ENCODE measurements around the gene CREB3L2.

Gene CREB3L2

DNA sequence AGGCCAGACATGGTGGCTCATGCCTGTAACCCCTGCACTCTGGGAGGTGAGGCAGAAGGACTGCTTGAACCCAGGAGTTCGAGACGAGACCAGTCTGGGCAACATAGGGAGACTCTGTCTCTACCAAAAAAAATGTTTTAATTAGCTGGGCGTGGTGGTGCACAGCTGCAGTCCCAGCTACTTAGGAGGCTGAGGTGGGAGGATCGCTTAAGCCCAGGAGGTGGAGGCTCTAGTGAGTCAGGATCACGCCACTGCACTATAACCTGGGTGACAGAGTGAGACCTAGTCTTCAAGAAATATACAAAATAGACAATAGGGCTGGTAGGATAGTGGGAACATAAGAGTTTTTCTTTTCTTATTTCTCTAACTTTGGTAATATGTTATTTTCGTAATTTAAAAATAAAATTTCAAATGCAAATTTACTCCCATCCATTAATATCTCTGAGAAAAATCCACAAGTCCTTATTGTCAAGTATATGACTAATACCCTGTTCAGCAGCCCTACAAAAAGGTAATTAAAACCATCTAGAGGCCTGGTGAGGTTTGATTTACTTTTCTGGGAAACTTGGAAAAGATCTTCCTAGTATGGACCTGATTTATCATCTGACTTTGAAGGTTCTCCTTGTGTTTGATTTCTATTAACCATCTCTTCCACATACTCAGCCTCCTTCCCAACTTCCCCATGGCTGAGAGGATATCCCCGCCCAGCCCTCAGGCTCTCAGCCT, 50.0 kb downstream of the CREB3L2 start:
- Histone ChIP-seq H3K4me1 (ENCODE audit: control insufficient read depth, insufficient read depth, low read length) (peaks cover 62% of the 10 kb centered on the region), H3K27me3 (ENCODE audit: control insufficient read depth, insufficient read depth, low read length) (no peaks in the 10 kb centered on the region), H3K36me3 (ENCODE audit: control insufficient read depth, insufficient read depth, low read length) (no peaks in the 10 kb centered on the region), H3K9ac (ENCODE audit: low read length) (no peak overlapping the region), H3K4me3 (ENCODE audit: low read length) (no peak overlapping the region), H3K9me3 (ENCODE audit: control insufficient read depth, low read length) (no peaks in the 10 kb centered on the region)

DNA sequence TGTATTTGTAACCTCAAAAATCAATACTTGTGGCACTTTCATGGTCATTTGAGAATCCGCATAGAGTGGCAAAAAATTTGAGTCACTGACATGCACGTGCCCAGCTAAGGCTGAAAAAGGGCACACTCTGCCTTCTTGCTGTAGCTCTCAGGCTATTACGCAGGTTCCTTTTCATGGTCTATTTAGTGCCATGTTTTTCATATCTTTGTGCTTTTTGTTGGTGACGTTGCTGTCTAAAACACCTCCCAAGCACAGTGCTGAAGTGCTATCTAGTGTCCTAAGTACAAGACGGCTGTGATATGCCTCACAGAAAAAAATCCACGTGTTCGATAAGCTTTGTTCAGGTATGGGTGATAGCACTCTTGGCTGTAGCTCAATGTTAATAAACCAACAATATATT, 50.9 kb downstream of the CREB3L2 start:
- H3K9ac ChIP-seq (ENCODE audit: low read length), result no peak overlapping the region
- H3K9me3 ChIP-seq (ENCODE audit: control insufficient read depth, low read length), result no peaks in the 10 kb centered on the region
- H3K27me3 ChIP-seq (ENCODE audit: control insufficient read depth, insufficient read depth, low read length), result no peaks in the 10 kb centered on the region
- H3K36me3 ChIP-seq (ENCODE audit: control insufficient read depth, insufficient read depth, low read length), result no peaks in the 10 kb centered on the region
- no peak overlapping the region for H3K4me3 ChIP-seq (ENCODE audit: low read length)
- H3K4me1 ChIP-seq (ENCODE audit: control insufficient read depth, insufficient read depth, low read length), result peaks cover 57% of the 10 kb centered on the region

DNA sequence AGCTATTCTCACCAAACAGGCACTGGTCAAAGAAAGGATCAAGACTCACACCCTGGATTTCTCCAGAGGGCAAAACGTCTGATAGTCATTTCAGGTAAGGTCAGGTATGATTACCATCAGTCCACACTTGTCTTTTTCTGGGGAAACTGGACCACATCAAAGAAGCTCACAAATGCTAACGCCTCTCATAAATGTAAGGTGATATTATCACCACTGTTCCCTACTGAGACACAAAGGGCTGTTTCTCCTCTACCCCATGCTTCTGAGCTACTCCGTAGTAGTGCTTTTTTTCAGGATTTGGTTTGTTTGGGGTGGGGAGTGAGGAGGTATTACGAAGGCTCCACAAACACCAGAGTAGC, 51.6 kb downstream of the CREB3L2 start:
- Histone ChIP-seq H3K36me3 (ENCODE audit: control insufficient read depth, insufficient read depth, low read length) (no peaks in the 10 kb centered on the region), H3K4me1 (ENCODE audit: control insufficient read depth, insufficient read depth, low read length) (peaks cover 57% of the 10 kb centered on the region), H3K9me3 (ENCODE audit: control insufficient read depth, low read length) (no peaks in the 10 kb centered on the region), H3K4me3 (ENCODE audit: low read length) (no peak overlapping the region), H3K9ac (ENCODE audit: low read length) (no peak overlapping the region), H3K27me3 (ENCODE audit: control insufficient read depth, insufficient read depth, low read length) (no peaks in the 10 kb centered on the region)

DNA sequence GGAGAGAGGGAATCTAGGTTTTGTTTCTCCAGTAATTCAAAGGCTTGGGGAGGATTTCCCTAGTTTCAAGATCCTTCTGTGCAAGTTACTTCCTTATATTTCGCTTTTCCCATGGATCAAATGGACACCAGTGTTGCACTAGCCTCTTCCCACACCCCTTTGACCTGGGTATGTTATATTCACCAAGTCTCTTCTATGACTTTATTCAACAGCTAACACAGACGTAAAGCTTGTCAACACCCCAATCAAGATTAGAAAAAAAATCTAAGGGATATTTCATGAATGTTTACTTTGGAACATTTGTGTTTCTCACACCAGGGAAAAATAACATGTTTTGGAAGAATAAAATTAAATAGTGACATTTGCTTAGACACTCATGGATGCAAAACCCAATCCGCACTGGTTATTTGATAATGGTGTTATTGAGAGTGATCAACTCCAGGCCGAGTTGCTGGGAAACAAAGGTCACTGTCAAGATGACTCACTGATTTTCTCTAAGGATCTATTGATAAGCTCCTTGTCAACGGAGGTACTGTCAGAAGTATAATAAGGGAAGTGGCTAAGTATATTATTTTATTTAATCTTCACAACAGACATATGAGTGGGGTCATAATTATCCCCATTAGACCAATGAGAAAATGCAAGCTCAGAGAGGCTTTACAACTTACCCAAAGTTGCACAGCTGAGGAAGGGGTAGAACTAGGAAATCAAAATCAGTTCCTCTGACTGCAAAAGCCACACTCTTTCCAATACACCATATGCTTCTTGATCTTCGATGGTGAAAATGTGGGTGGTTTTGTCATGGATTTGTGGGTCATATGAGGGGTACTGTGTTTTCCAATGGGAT, 52.2 kb downstream of the CREB3L2 start:
- H3K36me3 ChIP-seq (ENCODE audit: control insufficient read depth, insufficient read depth, low read length), result no peaks in the 10 kb centered on the region
- H3K9me3 ChIP-seq (ENCODE audit: control insufficient read depth, low read length), result no peaks in the 10 kb centered on the region
- peaks cover 56% of the 10 kb centered on the region for H3K4me1 ChIP-seq (ENCODE audit: control insufficient read depth, insufficient read depth, low read length)
- no peak overlapping the region for H3K4me3 ChIP-seq (ENCODE audit: low read length)
- no peak overlapping the region for H3K9ac ChIP-seq (ENCODE audit: low read length)
- H3K27me3 ChIP-seq (ENCODE audit: control insufficient read depth, insufficient read depth, low read length), result no peaks in the 10 kb centered on the region

DNA sequence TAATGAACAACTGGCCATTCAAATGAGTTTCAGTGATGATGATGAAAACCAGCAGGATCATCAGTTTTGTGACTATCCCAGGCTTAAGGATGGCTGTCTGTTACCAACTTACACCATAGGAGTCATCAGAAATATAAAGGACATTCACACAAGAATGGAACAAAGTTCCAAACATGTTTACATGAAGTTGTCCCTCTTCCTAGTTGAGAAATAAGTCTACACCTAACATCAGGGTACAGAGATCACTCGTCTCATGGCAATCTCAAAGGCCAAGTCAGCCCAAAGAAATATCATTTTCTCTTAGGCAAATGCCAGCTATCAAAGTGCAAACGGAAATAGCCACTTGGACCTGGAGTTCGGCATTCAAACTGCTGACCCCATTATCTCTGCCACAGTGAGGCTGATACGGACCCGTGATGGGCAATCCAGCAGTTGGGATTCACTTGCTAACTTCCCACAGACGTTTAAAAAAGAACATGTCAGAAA, 53.0 kb downstream of the CREB3L2 start:
- Histone ChIP-seq H3K27me3 (ENCODE audit: control insufficient read depth, insufficient read depth, low read length) (no peaks in the 10 kb centered on the region), H3K9me3 (ENCODE audit: control insufficient read depth, low read length) (no peaks in the 10 kb centered on the region), H3K9ac (ENCODE audit: low read length) (no peak overlapping the region), H3K4me3 (ENCODE audit: low read length) (no peak overlapping the region), H3K36me3 (ENCODE audit: control insufficient read depth, insufficient read depth, low read length) (no peaks in the 10 kb centered on the region), H3K4me1 (ENCODE audit: control insufficient read depth, insufficient read depth, low read length) (peaks cover 50% of the 10 kb centered on the region)

DNA sequence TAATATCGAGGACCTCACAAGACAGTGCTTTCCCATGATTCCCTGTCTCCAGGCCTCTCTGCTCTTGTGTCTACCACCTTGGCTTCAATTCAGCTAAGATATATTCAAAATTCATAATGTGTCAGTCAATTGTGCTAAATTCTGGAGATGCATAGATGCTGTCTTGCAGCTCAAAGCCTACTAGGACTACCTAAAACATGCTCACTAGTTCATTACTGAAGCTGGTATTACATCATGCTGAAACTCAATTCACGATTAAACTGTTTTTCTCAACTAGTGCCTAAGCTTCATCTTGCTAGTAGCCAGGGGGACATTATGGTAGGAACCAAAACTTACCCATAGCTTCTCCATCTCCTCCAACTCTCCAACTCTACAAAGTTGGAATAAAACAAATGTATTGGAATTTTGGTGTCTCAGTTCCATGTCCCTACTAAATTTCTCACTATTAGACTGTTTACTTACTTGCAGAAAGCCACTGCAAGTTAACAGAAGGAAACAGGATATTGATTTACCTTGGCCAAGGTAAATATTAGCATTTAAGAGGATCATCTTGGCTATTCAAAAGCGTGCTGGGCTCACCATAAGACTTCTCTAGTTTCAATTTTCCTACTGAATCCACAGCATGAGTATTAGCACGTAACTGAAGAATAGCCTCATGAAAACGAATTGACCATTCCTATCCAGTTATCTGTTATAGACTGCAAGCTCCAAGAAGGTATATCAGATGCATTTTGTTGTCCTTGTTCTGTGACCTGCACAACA, 53.6 kb downstream of the CREB3L2 start:
- Histone ChIP-seq H3K27me3 (ENCODE audit: control insufficient read depth, insufficient read depth, low read length) (no peaks in the 10 kb centered on the region), H3K4me1 (ENCODE audit: control insufficient read depth, insufficient read depth, low read length) (peaks cover 50% of the 10 kb centered on the region), H3K36me3 (ENCODE audit: control insufficient read depth, insufficient read depth, low read length) (no peaks in the 10 kb centered on the region), H3K9me3 (ENCODE audit: control insufficient read depth, low read length) (no peaks in the 10 kb centered on the region), H3K9ac (ENCODE audit: low read length) (no peak overlapping the region), H3K4me3 (ENCODE audit: low read length) (no peak overlapping the region)

DNA sequence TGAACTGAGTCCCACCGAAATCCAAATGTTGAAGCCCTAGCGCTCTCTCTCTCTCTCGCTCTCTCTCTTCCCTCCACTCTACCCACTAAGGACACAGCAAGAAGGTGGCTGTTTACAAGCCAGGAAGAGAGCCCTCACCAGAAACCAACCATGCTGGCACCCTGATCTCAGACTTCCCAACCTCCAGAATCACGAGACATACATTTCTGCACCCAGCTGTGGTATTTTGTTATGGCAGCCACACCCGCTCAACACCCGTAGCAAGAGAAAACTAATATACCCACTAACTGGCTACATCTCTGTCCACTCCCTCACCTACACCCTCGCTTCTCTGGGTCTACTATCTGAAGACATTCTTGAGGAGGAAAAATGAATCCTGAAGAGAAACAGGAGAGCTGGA, 54.8 kb downstream of the CREB3L2 start:
- Histone ChIP-seq H3K4me1 (ENCODE audit: control insufficient read depth, insufficient read depth, low read length) (peaks cover 47% of the 10 kb centered on the region), H3K9ac (ENCODE audit: low read length) (no peak overlapping the region), H3K27me3 (ENCODE audit: control insufficient read depth, insufficient read depth, low read length) (no peaks in the 10 kb centered on the region), H3K4me3 (ENCODE audit: low read length) (no peak overlapping the region), H3K36me3 (ENCODE audit: control insufficient read depth, insufficient read depth, low read length) (no peaks in the 10 kb centered on the region), H3K9me3 (ENCODE audit: control insufficient read depth, low read length) (no peaks in the 10 kb centered on the region)

DNA sequence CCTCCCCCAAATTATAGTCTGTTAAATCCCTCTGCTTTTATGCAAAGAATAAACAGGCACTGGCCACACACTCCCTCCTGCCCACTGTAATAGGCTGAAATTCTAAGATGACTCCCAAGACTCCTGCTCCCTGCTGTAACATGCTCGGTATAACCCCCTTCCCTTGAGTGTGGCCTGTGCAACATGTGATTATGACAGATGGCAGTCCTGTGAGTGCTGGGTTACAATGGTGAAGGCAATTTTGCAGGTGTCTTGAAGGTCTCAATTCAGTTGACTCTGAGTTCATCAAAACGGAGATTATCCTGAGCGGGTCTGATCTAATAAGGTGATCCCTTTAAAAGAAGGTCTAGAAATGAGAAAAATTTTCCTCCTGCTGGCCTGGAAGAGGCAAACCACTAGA, 55.9 kb downstream of the CREB3L2 start:
- Histone ChIP-seq H3K9me3 (ENCODE audit: control insufficient read depth, low read length) (no peaks in the 10 kb centered on the region), H3K4me1 (ENCODE audit: control insufficient read depth, insufficient read depth, low read length) (peaks cover 43% of the 10 kb centered on the region), H3K36me3 (ENCODE audit: control insufficient read depth, insufficient read depth, low read length) (no peaks in the 10 kb centered on the region), H3K9ac (ENCODE audit: low read length) (no peak overlapping the region), H3K27me3 (ENCODE audit: control insufficient read depth, insufficient read depth, low read length) (no peaks in the 10 kb centered on the region), H3K4me3 (ENCODE audit: low read length) (no peak overlapping the region)

DNA sequence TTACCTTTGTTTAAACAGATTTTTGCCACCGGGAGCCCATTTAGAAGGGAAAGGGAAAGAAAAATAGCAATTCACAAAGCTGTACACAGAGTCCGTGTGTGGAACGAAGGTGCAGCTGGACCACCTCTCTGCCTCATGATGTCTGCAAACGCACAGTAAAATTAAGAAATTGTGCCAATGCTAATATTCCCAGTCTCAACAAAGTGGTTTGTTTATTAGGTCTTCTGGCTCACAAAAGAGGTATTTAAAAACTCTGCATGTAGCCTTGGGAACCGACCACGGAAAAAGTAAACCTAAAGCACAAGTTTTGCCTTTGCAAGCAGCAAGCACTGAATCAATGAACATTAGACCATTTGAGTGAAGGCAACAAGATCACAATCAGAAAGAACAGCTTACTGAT, 57.7 kb downstream of the CREB3L2 start:
- H3K27me3 ChIP-seq (ENCODE audit: control insufficient read depth, insufficient read depth, low read length), result no peaks in the 10 kb centered on the region
- peaks cover 42% of the 10 kb centered on the region for H3K4me1 ChIP-seq (ENCODE audit: control insufficient read depth, insufficient read depth, low read length)
- H3K4me3 ChIP-seq (ENCODE audit: low read length), result no peak overlapping the region
- no peaks in the 10 kb centered on the region for H3K36me3 ChIP-seq (ENCODE audit: control insufficient read depth, insufficient read depth, low read length)
- no peak overlapping the region for H3K9ac ChIP-seq (ENCODE audit: low read length)
- H3K9me3 ChIP-seq (ENCODE audit: control insufficient read depth, low read length), result no peaks in the 10 kb centered on the region

DNA sequence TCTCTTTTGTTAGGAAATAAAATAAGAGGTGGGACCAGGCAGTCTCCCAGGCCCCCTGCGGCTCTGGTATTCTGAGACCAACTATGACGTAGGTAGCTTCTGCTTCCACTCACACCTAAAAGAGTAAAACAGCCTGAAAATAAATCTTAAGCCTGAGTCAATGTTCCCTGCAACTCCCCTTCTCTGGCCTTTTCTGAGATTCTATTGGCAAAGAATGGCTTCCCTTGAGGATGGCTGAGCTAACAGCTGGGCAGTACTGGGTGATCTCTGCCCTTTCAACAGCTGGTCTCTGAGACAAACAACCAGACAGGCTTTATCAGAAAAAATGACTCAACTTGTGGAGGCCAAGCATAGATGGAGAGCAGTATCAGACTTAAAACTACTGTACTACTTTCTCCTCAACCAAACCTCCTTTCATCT, 58.7 kb downstream of the CREB3L2 start:
- H3K4me3 ChIP-seq (ENCODE audit: low read length), result no peak overlapping the region
- no peaks in the 10 kb centered on the region for H3K27me3 ChIP-seq (ENCODE audit: control insufficient read depth, insufficient read depth, low read length)
- no peaks in the 10 kb centered on the region for H3K9me3 ChIP-seq (ENCODE audit: control insufficient read depth, low read length)
- no peak overlapping the region for H3K9ac ChIP-seq (ENCODE audit: low read length)
- no peaks in the 10 kb centered on the region for H3K36me3 ChIP-seq (ENCODE audit: control insufficient read depth, insufficient read depth, low read length)
- H3K4me1 ChIP-seq (ENCODE audit: control insufficient read depth, insufficient read depth, low read length), result peaks cover 35% of the 10 kb centered on the region

DNA sequence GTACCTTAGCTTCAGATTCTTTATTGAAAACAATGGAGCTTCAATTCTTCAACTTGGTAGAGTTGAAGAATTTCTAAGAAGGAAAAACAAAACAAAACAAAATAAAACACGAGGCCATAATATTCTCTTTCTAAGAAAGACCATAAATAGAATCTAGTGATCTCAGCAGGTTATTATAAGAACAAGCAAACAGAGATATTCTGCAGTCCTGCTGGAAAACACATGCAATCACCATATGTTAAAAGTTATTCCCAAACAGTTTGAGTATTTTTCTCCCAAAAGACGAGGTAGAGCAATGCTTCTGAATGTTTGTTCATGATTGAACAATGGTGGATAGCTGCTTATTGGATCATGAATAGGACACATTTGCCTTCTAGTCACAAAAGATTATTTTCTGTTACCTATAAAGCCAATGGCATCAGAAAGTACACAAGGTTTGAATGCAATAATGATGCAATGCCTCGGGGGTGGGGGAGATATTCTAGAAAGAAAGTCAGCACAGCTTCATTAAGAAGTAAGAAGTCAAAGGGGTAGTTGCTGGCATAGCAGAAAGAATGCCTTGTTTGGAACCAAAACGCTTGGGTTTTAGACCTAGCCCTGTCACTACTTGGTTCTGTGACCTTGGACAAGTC, 59.3 kb downstream of the CREB3L2 start:
- H3K4me1 ChIP-seq (ENCODE audit: control insufficient read depth, insufficient read depth, low read length), result peaks cover 35% of the 10 kb centered on the region
- H3K9ac ChIP-seq (ENCODE audit: low read length), result no peak overlapping the region

More for the DNA sequence above, 59.3 kb downstream of the CREB3L2 start:
- H3K4me3 ChIP-seq (ENCODE audit: low read length), result no peak overlapping the region
- H3K9me3 ChIP-seq (ENCODE audit: control insufficient read depth, low read length), result no peaks in the 10 kb centered on the region
- no peaks in the 10 kb centered on the region for H3K36me3 ChIP-seq (ENCODE audit: control insufficient read depth, insufficient read depth, low read length)
- no peaks in the 10 kb centered on the region for H3K27me3 ChIP-seq (ENCODE audit: control insufficient read depth, insufficient read depth, low read length)

Data from mucosa of stomach (tissue), 1 donor.